ENCODE measurements around the gene AFF1. TPM values are rescaled to one million over a fixed set of nuclear protein-coding genes. Genes with fewer than 3 reads are reported as not detected.

The AFF1 gene
- total and polyA plus RNA-seq, 2 of the 4 experiments (the other 2 are of a cell fraction) = 7.0 to 9.6 TPM

GRCh38 chr4:87101543-87102199, 166.9 kb downstream of the AFF1 start:
- peaks cover 3% of the 10 kb centered on the region; the same call in 1 of the 2 replicates for H3K36me3 ChIP-seq (ENCODE audit: control insufficient read depth, insufficient read depth, low read length)
- no peaks in the 10 kb centered on the region; the same call in 1 of the 2 replicates for H3K9me1 ChIP-seq (ENCODE audit: insufficient read depth, low read length)
- H3K4ac ChIP-seq (ENCODE audit: low read depth, low read length) = no peak overlapping the region
- H3K27ac ChIP-seq (ENCODE audit: insufficient read depth, low read length) = no peak overlapping the region
- no peak overlapping the region for H2BK15ac ChIP-seq (ENCODE audit: low read depth, low read length)
- no peak overlapping the region for H3K9ac ChIP-seq (ENCODE audit: low read depth, low read length)
- H4K5ac ChIP-seq (ENCODE audit: low read depth, low read length) = no peak overlapping the region
- H3K4me2 ChIP-seq (ENCODE audit: low read depth, low read length) = no peak overlapping the region
- no peak overlapping the region for H2BK120ac ChIP-seq (ENCODE audit: low read depth, low read length)
- TF ChIP-seq RAD21 (IDR thresholded peaks at IDR 0.05; ENCODE audit: low read length) = no peak
- TF ChIP-seq POLR2A (IDR thresholded peaks at IDR 0.05; ENCODE audit: low read depth, low read length) = no peak
- TF ChIP-seq MAZ (IDR thresholded peaks at IDR 0.05; ENCODE audit: borderline replicate concordance, low read depth, low read length) = no peak
- WGBS, 2 experiments (ENCODE audit: extremely low coverage in 2 of 2, insufficient read length in 1 of 2) = 50% methylated on average over 1 of the region's 7 CpGs; no CpG with 5 or more reads in 1 of the 2 experiments
- no peaks in the 10 kb centered on the region for H3K9me3 ChIP-seq (ENCODE audit: control insufficient read depth, insufficient read depth, low read length)
- no peak overlapping the region for H2BK5ac ChIP-seq (ENCODE audit: low read depth, low read length, poor library complexity, severe bottlenecking)
- dilution Hi-C loops (cut with HindIII; ENCODE audit: low sequenced_read_pairs, unreplicated experiment) (no loop called here), in situ Hi-C loops (cut with MboI; ENCODE audit: low sequenced_read_pairs) (loop anchor here (25.0 kb wide), 1 partner anchor 614 kb away; no protein-coding TSS in a partner anchor), intact Hi-C loops (cut with micrococcal nuclease) (no loop called here)
- POLR2A ChIA-PET (ENCODE audit: unreplicated experiment) = no interaction called here
- no peaks in the 10 kb centered on the region for H3K27me3 ChIP-seq (ENCODE audit: control insufficient read depth, insufficient read depth, low read length)
- no peak overlapping the region for H3K56ac ChIP-seq (ENCODE audit: extremely low read depth, insufficient read depth, low read length)
- DNase-seq (no peak), ATAC-seq (ENCODE audit: low read depth) (no peak)
- no peak overlapping the region for H3K18ac ChIP-seq (ENCODE audit: low read depth, low read length)
- H2AK9ac ChIP-seq (replicated peaks; ENCODE audit: low read depth, low read length, poor library complexity) = no peak overlapping the region
- peaks cover 8% of the 10 kb centered on the region; the same call in 1 of the 2 replicates for H4K20me1 ChIP-seq (ENCODE audit: insufficient read depth, low read length)
- no TSS peak for BruUV-seq (replicated peaks)
- H3K4me1 ChIP-seq (ENCODE audit: control insufficient read depth, insufficient read depth, low read length) = peaks cover 6% of the 10 kb centered on the region
- H2AFZ ChIP-seq (replicated peaks; ENCODE audit: low read length, poor library complexity) = no peak overlapping the region
- no peak overlapping the region for H2BK20ac ChIP-seq (ENCODE audit: low read depth, low read length)
- H4K8ac ChIP-seq (ENCODE audit: low read depth in 2 of 2, low read length in 2 of 2) = no peak overlapping the region
- peaks cover 4 to 11% of the 10 kb centered on the region in 2 experiments for H3K79me1 ChIP-seq (ENCODE audit: low read depth in 1 of 2, low read length in 2 of 2)
- H2AK5ac ChIP-seq (ENCODE audit: low read depth, low read length) = no peak overlapping the region
- no peak overlapping the region for H3K23ac ChIP-seq (ENCODE audit: low read depth, low read length)
- CTCF ChIA-PET = no interaction called here
- H3K4me3 ChIP-seq (ENCODE audit: insufficient read depth, low read depth, low read length) = no peak overlapping the region
- H4K91ac ChIP-seq (ENCODE audit: insufficient read depth, low read depth, low read length) = no peak overlapping the region
- no peak overlapping the region for H3K14ac ChIP-seq (replicated peaks; ENCODE audit: low read depth, low read length)

Measured in IMR-90 (cell line).